GM12878 (cell line): ENCODE measurements around the gene SMAD4. TPM values are rescaled to one million over a fixed set of nuclear protein-coding genes. Genes with fewer than 3 reads are reported as not detected.

Source experiments
- ATAC-seq: fragments of 200-7000 bp; cut with Tn5 transposase; 3 replicates; pipeline ENCODE4 v1.9.1; 2020; ENCODE audit warnings: mild to moderate bottlenecking, moderate library complexity
- BruUV-seq: library from RNA; stranded (reverse); fragments of 400-500 nt; replicated peaks from 2 replicates; lab custom pipeline; 2021; lab: Mats Ljungman, UMichigan
- CTCF ChIA-PET: fragments of 300-600 bp; sonication (Branson Sonifier 250); formaldehyde crosslinking; extraction: SDS; loops from one replicate; lab custom pipeline; 2021; ENCODE audit warnings: inconsistent platforms; lab: Yijun Ruan, JAX
- POLR2A ChIA-PET: fragments of 350-600 bp; formaldehyde crosslinking; extraction: SDS; loops from one replicate; lab custom pipeline; 2021; ENCODE audit warnings: inconsistent platforms; lab: Charles Lee
- RAD21 ChIA-PET: fragments of 300-600 bp; sonication (Branson Sonifier 250); formaldehyde crosslinking; loops from one replicate; lab custom pipeline; 2023; ENCODE audit warnings: antibody characterized with exemption; ENCODE audit not compliant: unreplicated experiment; lab: Charles Lee
- SMC1A ChIA-PET: fragments of 300-600 bp; sonication (Branson Sonifier 250); formaldehyde crosslinking; loops from one replicate; lab custom pipeline; 2023; ENCODE audit not compliant: unreplicated experiment, uncharacterized antibody; lab: Charles Lee
- DNase-seq: peaks from one replicate; pipeline ENCODE4 v3.0.0-alpha.2; 2011; ENCODE audit warnings: low read depth, low spot score
- FAIRE-seq: peaks from 3 replicates; lab custom pipeline; 2011; peaks lifted over from hg19 to GRCh38; lab: Jason Lieb, UNC
- H2AFZ ChIP-seq: 2 replicates; pipeline ENCODE4 v1.6.0; 2011; ENCODE audit warnings: low read depth, low read length, control low read depth; ENCODE audit not compliant: control insufficient read depth
- H3K27ac ChIP-seq: 2 replicates; pipeline ENCODE4 v1.5.1; 2011; ENCODE audit warnings: control low read depth; ENCODE audit not compliant: control insufficient read depth, insufficient read depth
- H3K27me3 ChIP-seq, 2 experiments: replicated peaks in 1 of 2; 2 replicates each; pipeline versions ENCODE4 v1.6.0 to v1.6.1; 2011; ENCODE audit warnings: low read length in 1 of 2; ENCODE audit not compliant: control insufficient read depth in 2 of 2, insufficient read depth in 2 of 2
- H3K36me3 ChIP-seq, 2 experiments: 2 replicates each; pipeline ENCODE4 v1.5.1; 2011; ENCODE audit warnings: low read length in 1 of 2; ENCODE audit not compliant: control insufficient read depth in 2 of 2, insufficient read depth in 2 of 2
- H3K4me1 ChIP-seq: 2 replicates; pipeline ENCODE4 v1.6.1; 2011; ENCODE audit warnings: mild to moderate bottlenecking, low read length, moderate library complexity, mixed read lengths; ENCODE audit not compliant: control insufficient read depth, insufficient read depth
- H3K4me2 ChIP-seq: 2 replicates; pipeline ENCODE4 v1.6.0; 2011; ENCODE audit warnings: control low read depth; ENCODE audit not compliant: control insufficient read depth, insufficient read depth
- H3K4me3 ChIP-seq: fragments of 200-600 bp; sonication (generic); 2 replicates; pipeline ENCODE4 v1.5.1; 2016
- H3K79me2 ChIP-seq: 2 replicates; pipeline ENCODE4 v1.6.0; 2011; ENCODE audit warnings: low read length; ENCODE audit not compliant: control insufficient read depth, insufficient read depth
- H3K9ac ChIP-seq: 2 replicates; pipeline ENCODE4 v1.8.0; 2011; ENCODE audit warnings: low read length, control low read depth, mixed read lengths; ENCODE audit not compliant: control insufficient read depth, insufficient read depth
- H3K9me3 ChIP-seq: replicated peaks from 3 replicates; pipeline ENCODE4 v1.5.1; 2011; ENCODE audit warnings: mild to moderate bottlenecking, low read length; ENCODE audit not compliant: control insufficient read depth, insufficient read depth
- H4K20me1 ChIP-seq: 2 replicates; pipeline ENCODE4 v1.6.0; 2011; ENCODE audit not compliant: control insufficient read depth, insufficient read depth
- ASH2L ChIP-seq: fragments of 300-600, 200-600 bp; sonication (generic); IDR thresholded peaks from 2 replicates; pipeline ENCODE4 v1.6.1; 2017; ENCODE audit warnings: low read depth, mild to moderate bottlenecking, borderline replicate concordance
- ATF7 ChIP-seq: fragments of 450-650 bp; IDR thresholded peaks from 2 replicates; pipeline ENCODE4 v1.6.1; 2016; ENCODE audit warnings: low read depth, mild to moderate bottlenecking
- CREM ChIP-seq: IDR thresholded peaks from 2 replicates; pipeline ENCODE4 v1.6.1; 2014; ENCODE audit warnings: antibody characterized with exemption, low read depth
- GABPA ChIP-seq: IDR thresholded peaks from 2 replicates; pipeline ENCODE4 v1.6.1; 2014; ENCODE audit warnings: antibody characterized with exemption, low read depth, mild to moderate bottlenecking, inconsistent platforms
- IKZF2 ChIP-seq, 2 experiments: fragments of 450-650 bp; IDR thresholded peaks; 2 replicates each; pipeline ENCODE4 v1.6.1; 2017; ENCODE audit warnings: mild to moderate bottlenecking in 2 of 2, moderate library complexity in 2 of 2
- MEF2A ChIP-seq: IDR thresholded peaks from 2 replicates; pipeline ENCODE4 v1.6.1; 2011; ENCODE audit warnings: low read depth, mild to moderate bottlenecking, low read length, moderate library complexity; ENCODE audit not compliant: insufficient read depth
- NBN ChIP-seq: fragments of 450-650 bp; IDR thresholded peaks from 2 replicates; pipeline ENCODE4 v1.6.1; 2016
- PAX8 ChIP-seq: fragments of 450-650 bp; IDR thresholded peaks from 2 replicates; pipeline ENCODE4 v1.6.1; 2017; ENCODE audit warnings: mild to moderate bottlenecking, moderate library complexity
- RB1 ChIP-seq: fragments of 450-650 bp; formaldehyde crosslinking; IDR thresholded peaks from 2 replicates; pipeline ENCODE4 v1.6.1; 2017; ENCODE audit warnings: mild to moderate bottlenecking, borderline replicate concordance
- RFX5 ChIP-seq: IDR thresholded peaks from 2 replicates; pipeline ENCODE4 v1.6.1; 2011; ENCODE audit warnings: low read depth, low read length, improper control_type of control experiment
- SMAD5 ChIP-seq: IDR thresholded peaks from 2 replicates; pipeline ENCODE4 v1.6.1; 2016; ENCODE audit warnings: antibody characterized with exemption, low read depth
- STAT3 ChIP-seq: IDR thresholded peaks from 2 replicates; pipeline ENCODE4 v1.6.1; 2011; ENCODE audit warnings: low read depth, low read length, improper control_type of control experiment
- TCF12 ChIP-seq: IDR thresholded peaks from 2 replicates; pipeline ENCODE4 v1.6.1; 2011; ENCODE audit warnings: low read depth, mild to moderate bottlenecking, low read length
- ZNF622 ChIP-seq: fragments of 450-650 bp; IDR thresholded peaks from 2 replicates; pipeline ENCODE4 v1.6.1; 2017; ENCODE audit warnings: mild to moderate bottlenecking, inconsistent platforms
- WGBS: methylation state at CpG from one replicate; pipeline ENCODE4 v1.1.6; 2016; ENCODE audit warnings: low lambda C conversion rate; ENCODE audit not compliant: insufficient replicate concordance, insufficient coverage; ENCODE audit errors: missing lambda C conversion rate; 5-methylcytosine and 5-hydroxymethylcytosine counted together
- in situ Hi-C: fragments of 300-500 bp; cut with MboI; formaldehyde crosslinking; loops from 9 replicates; pipeline ENCODE4 v1.14.3; 2018; ENCODE audit warnings: mixed read lengths
- intact Hi-C: fragments of 100-400 bp; cut with micrococcal nuclease; formaldehyde crosslinking; loops from one replicate; pipeline ENCODE4 v1.14.2; 2022; ENCODE audit not compliant: unreplicated experiment
- polyA plus RNA-seq, 11 experiments: library from polyadenylated mRNA; depleted of rRNA in 4 of 11; unstranded in 6 of 11; stranded (reverse) in 5 of 11; fragments of >200 nt; fragmentation: Nextera tagmentation in 4 of 11; fragmentation: Illumina TruSeq in 1 of 11; extraction: Ambion mirVana in 4 of 11; extraction: Trizol in 1 of 11; gene quantifications; 1 replicate in 1 of 11; 2 replicates in 10 of 11; pipeline versions ENCODE4 v1.2.1 to v1.2.3, GENCODE V29; 2011 to 2016; ENCODE audit warnings: inconsistent platforms in 2 of 11, missing spikeins in 2 of 11, low read depth in 1 of 11
- total RNA-seq, 4 experiments: library from RNA; depleted of rRNA in 3 of 4; stranded (reverse); fragments of >200 nt in 3 of 4; fragmentation: Illumina TruSeq in 1 of 4; extraction: Trizol in 1 of 4; gene quantifications; 2 replicates each; pipeline versions ENCODE4 v1.2.1 to v1.2.3, GENCODE V29; 2013 to 2021

SMAD4 gene
- total and polyA plus RNA-seq, 10 of the 15 experiments (the other 5 are each of a cell fraction or from before 2014, with no cell fraction given), result 9.6 to 99.9 (median 37.5) TPM

DNA sequence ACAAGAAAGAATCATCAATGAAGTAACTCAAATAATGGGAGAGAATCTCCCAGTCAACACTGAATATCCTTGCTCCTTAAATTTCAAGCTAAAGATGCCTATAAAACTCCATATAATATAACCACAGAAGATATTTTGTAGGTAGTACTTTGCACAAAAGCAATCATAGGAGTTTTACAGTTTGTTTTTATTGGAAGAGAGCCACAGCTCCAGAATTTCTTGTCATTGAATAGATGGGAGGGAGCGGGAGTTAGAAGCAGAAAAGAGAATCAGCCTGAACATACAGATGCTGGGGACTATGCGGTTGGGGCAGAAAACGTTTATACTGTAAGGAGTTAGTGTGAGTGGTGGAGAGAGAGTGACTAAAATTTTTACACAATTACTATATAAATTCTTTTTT lies 18.3 kb upstream of the SMAD4 start:
- H3K27ac ChIP-seq, result no peak overlapping the region
- FAIRE-seq, result no peak
- no peak overlapping the region for H3K4me3 ChIP-seq
- in situ Hi-C loops (no loop called here), intact Hi-C loops (no loop called here)
- 74% methylated on average over 3 of the region's 3 CpGs for WGBS
- no peak for ATAC-seq
- no peak overlapping the region for H3K9ac ChIP-seq
- TF ChIP-seq ASH2L (no peak), ATF7 (no peak), ZNF622 (no peak), GABPA (no peak), RFX5 (no peak), PAX8 (no peak), RB1 (no peak), NBN (no peak), STAT3 (no peak)
- TF ChIP-seq, all 136 proteins: peak for 0
- H2AFZ ChIP-seq, result no peak overlapping the region
- DNase-seq, result no peak
- H4K20me1 ChIP-seq, result no peaks in the 10 kb centered on the region
- no peaks in the 10 kb centered on the region for H3K27me3 ChIP-seq
- H3K9me3 ChIP-seq, result no peaks in the 10 kb centered on the region
- SMC1A ChIA-PET, result no interaction called here
- CTCF ChIA-PET, result no interaction called here
- no peaks in the 10 kb centered on the region for H3K4me1 ChIP-seq
- H3K4me2 ChIP-seq, result no peak overlapping the region
- POLR2A ChIA-PET, result interaction anchor here (1.4 kb wide), 1 partner anchor 11 kb away, joined by 4 read pairs; no protein-coding TSS in a partner anchor
- no peaks in the 10 kb centered on the region for H3K36me3 ChIP-seq
- RAD21 ChIA-PET, result no interaction called here
- BruUV-seq, result no TSS peak
- no peaks in the 10 kb centered on the region for H3K79me2 ChIP-seq

GRCh38 chr18:51012441-51012840 lies 17.6 kb upstream of the SMAD4 start:
- no peak overlapping the region for H3K4me2 ChIP-seq
- intact Hi-C loops, result no loop called here
- no peak overlapping the region for H3K9ac ChIP-seq
- no peaks in the 10 kb centered on the region for H4K20me1 ChIP-seq
- no TSS peak for BruUV-seq
- no peaks in the 10 kb centered on the region for H3K79me2 ChIP-seq
- H3K27me3 ChIP-seq, result no peaks in the 10 kb centered on the region
- ChIA-PET RAD21 (interaction anchor here (0.6 kb wide), 1 partner anchor 150 kb away, joined by 3 read pairs; no protein-coding TSS in a partner anchor), POLR2A (interaction anchor here (1.4 kb wide), 1 partner anchor 11 kb away, joined by 4 read pairs; no protein-coding TSS in a partner anchor), SMC1A (no interaction called here), CTCF (no interaction called here)
- 48% methylated on average over 3 of the region's 3 CpGs for WGBS
- H3K9me3 ChIP-seq, result no peaks in the 10 kb centered on the region
- no peak overlapping the region for H3K4me3 ChIP-seq
- ATAC-seq, result no peak
- no peaks in the 10 kb centered on the region for H3K36me3 ChIP-seq
- H2AFZ ChIP-seq, result no peak overlapping the region
- no peak for FAIRE-seq
- H3K27ac ChIP-seq, result no peak overlapping the region
- TF ChIP-seq SMAD5, result no peak
- no peak for TF ChIP-seq TCF12
- TF ChIP-seq CREM, result no peak
- no peak for TF ChIP-seq IKZF2 (IDR thresholded peaks at IDR 0.05)
- no peak for TF ChIP-seq MEF2A
- DNase-seq, result no peak
- no peaks in the 10 kb centered on the region for H3K4me1 ChIP-seq
- in situ Hi-C loops, result no loop called here
